PFSK-1 (cell line): ENCODE results near the gene YRDC.

ENCODE experiments used
- POLR2AphosphoS5 ChIP-seq: IDR thresholded peaks from 2 replicates; pipeline ENCODE4 v1.6.1; 2012; ENCODE audit warnings: low read depth, mild to moderate bottlenecking, control low read depth, low read length, moderate library complexity
- TAF1 ChIP-seq: IDR thresholded peaks from 2 replicates; pipeline ENCODE4 v1.6.1; 2012; ENCODE audit warnings: low read length, control low read depth, borderline replicate concordance; ENCODE audit not compliant: insufficient read depth
- TF ChIP-seq, protein P1 (sequence below), 2 experiments: IDR thresholded peaks; 2 replicates each; pipeline versions ENCODE4 v1.6.1 to v1.8.0; 2011 to 2012; ENCODE audit warnings: low read depth in 2 of 2, low read length in 2 of 2, control low read depth in 1 of 2, inconsistent platforms in 1 of 2, mild to moderate bottlenecking in 1 of 2, moderate library complexity in 1 of 2; ENCODE audit not compliant: insufficient read depth in 1 of 2

DNA sequence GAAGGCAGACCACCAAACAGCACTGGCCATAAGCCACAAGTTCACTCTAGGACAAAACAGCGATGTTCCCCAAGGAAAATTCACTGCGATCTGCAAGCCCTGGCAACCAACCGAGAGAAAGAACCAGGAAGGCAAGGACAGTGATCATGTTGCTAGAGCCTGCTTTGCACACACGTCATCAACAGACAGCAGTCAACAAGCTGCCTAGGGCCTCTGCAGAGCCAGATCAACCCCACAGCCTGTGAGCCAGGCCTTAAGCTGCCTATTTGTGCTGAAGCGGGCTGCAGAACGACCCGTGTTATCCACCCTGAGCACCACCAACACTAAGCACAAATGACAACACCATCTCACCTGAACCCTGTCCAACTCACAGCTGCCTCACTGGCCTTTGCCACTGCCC is 6.2 kb upstream of the YRDC start:
- TF ChIP-seq, protein P1, sequence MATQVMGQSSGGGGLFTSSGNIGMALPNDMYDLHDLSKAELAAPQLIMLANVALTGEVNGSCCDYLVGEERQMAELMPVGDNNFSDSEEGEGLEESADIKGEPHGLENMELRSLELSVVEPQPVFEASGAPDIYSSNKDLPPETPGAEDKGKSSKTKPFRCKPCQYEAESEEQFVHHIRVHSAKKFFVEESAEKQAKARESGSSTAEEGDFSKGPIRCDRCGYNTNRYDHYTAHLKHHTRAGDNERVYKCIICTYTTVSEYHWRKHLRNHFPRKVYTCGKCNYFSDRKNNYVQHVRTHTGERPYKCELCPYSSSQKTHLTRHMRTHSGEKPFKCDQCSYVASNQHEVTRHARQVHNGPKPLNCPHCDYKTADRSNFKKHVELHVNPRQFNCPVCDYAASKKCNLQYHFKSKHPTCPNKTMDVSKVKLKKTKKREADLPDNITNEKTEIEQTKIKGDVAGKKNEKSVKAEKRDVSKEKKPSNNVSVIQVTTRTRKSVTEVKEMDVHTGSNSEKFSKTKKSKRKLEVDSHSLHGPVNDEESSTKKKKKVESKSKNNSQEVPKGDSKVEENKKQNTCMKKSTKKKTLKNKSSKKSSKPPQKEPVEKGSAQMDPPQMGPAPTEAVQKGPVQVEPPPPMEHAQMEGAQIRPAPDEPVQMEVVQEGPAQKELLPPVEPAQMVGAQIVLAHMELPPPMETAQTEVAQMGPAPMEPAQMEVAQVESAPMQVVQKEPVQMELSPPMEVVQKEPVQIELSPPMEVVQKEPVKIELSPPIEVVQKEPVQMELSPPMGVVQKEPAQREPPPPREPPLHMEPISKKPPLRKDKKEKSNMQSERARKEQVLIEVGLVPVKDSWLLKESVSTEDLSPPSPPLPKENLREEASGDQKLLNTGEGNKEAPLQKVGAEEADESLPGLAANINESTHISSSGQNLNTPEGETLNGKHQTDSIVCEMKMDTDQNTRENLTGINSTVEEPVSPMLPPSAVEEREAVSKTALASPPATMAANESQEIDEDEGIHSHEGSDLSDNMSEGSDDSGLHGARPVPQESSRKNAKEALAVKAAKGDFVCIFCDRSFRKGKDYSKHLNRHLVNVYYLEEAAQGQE (IDR thresholded peaks at IDR 0.05; ENCODE audit: insufficient read depth in 1 of 2, low read depth in 2 of 2, low read length in 2 of 2) = no peak
- TF ChIP-seq TAF1 (no peak), POLR2AphosphoS5 (no peak)
